Activated naive CD8-positive, alpha-beta T cell (primary cell): Measurements from ENCODE around the gene CUZD1.

Experiments used
- H3K27ac Mint-ChIP-seq: one replicate; pipeline ENCODE4 v1.8.0; 2021; ENCODE audit warnings: mixed read lengths
- H3K27me3 Mint-ChIP-seq: one replicate; pipeline ENCODE4 v1.8.0; 2021; ENCODE audit warnings: mixed read lengths
- H3K36me3 Mint-ChIP-seq: one replicate; pipeline ENCODE4 v1.8.0; 2021; ENCODE audit warnings: mixed read lengths
- H3K4me1 Mint-ChIP-seq: one replicate; pipeline ENCODE4 v1.8.0; 2021; ENCODE audit warnings: low read depth, mixed read lengths
- H3K4me3 Mint-ChIP-seq: one replicate; pipeline ENCODE4 v1.8.0; 2021; ENCODE audit warnings: mild to moderate bottlenecking, mixed read lengths
- H3K9me3 Mint-ChIP-seq: one replicate; pipeline ENCODE4 v1.8.0; 2021; ENCODE audit warnings: low read depth, mixed read lengths

CUZD1 gene

GRCh38 chr10:122798704-122799231, 46.9 kb downstream of the CUZD1 start:
- H3K4me1 Mint-ChIP-seq, result no peaks in the 10 kb centered on the region

GRCh38 chr10:122796796-122797195, 48.9 kb downstream of the CUZD1 start:
- H3K9me3 Mint-ChIP-seq, result no peaks in the 10 kb centered on the region
- H3K27ac Mint-ChIP-seq, result no peak overlapping the region
- H3K27me3 Mint-ChIP-seq, result peaks cover 9% of the 10 kb centered on the region
- no peaks in the 10 kb centered on the region for H3K4me1 Mint-ChIP-seq
- no peaks in the 10 kb centered on the region for H3K36me3 Mint-ChIP-seq
- H3K4me3 Mint-ChIP-seq, result no peak overlapping the region

More at GRCh38 chr10:122798704-122799231, 46.9 kb downstream of the CUZD1 start:
- peaks cover 11% of the 10 kb centered on the region for H3K27me3 Mint-ChIP-seq
- H3K36me3 Mint-ChIP-seq, result no peaks in the 10 kb centered on the region
- no peak overlapping the region for H3K27ac Mint-ChIP-seq
- no peak overlapping the region for H3K4me3 Mint-ChIP-seq
- H3K9me3 Mint-ChIP-seq, result no peaks in the 10 kb centered on the region

- no peaks in the 10 kb centered on the region for H3K4me1 Mint-ChIP-seq
- no peaks in the 10 kb centered on the region for H3K36me3 Mint-ChIP-seq
- H3K4me3 Mint-ChIP-seq, result no peak overlapping the region
- H3K9me3 Mint-ChIP-seq, result no peaks in the 10 kb centered on the region
- H3K27me3 Mint-ChIP-seq, result peaks cover 9% of the 10 kb centered on the region
- H3K27ac Mint-ChIP-seq, result no peak overlapping the region
Observed at GRCh38 chr10:122795924-122796323, 49.7 kb downstream of the CUZD1 start.

GRCh38 chr10:122786269-122786668, 59.4 kb downstream of the CUZD1 start:
- no peaks in the 10 kb centered on the region for H3K9me3 Mint-ChIP-seq
- H3K4me1 Mint-ChIP-seq, result no peaks in the 10 kb centered on the region
- no peak overlapping the region for H3K27ac Mint-ChIP-seq
- no peaks in the 10 kb centered on the region for H3K36me3 Mint-ChIP-seq
- no peak overlapping the region for H3K4me3 Mint-ChIP-seq
- H3K27me3 Mint-ChIP-seq, result peaks cover 13% of the 10 kb centered on the region

GRCh38 chr10:122782911-122783310, 62.7 kb downstream of the CUZD1 start:
- H3K9me3 Mint-ChIP-seq, result no peaks in the 10 kb centered on the region
- peaks cover 1% of the 10 kb centered on the region for H3K4me1 Mint-ChIP-seq
- H3K36me3 Mint-ChIP-seq, result no peaks in the 10 kb centered on the region
- H3K27me3 Mint-ChIP-seq, result peaks cover 8% of the 10 kb centered on the region
- no peak overlapping the region for H3K27ac Mint-ChIP-seq
- H3K4me3 Mint-ChIP-seq, result no peak overlapping the region
